H4 (cell line): Measurements from ENCODE around the gene LGR5. TPM values are rescaled to one million over a fixed set of nuclear protein-coding genes. Genes with fewer than 3 reads are reported as not detected.
"Not testable (repeated sequence)": the region's sequence is repeated elsewhere in the genome, so short reads cannot be mapped to it uniquely, and the experiment has no call there.

Source experiments
- DNase-seq: peaks from one replicate; pipeline ENCODE4 v3.0.0-alpha.2; 2015; ENCODE audit warnings: low spot score
- total RNA-seq: library from RNA; depleted of rRNA; stranded (reverse); fragments of >200 nt; shearing (Covaris generic); gene quantifications from 2 replicates; pipeline ENCODE4 v1.2.3, GENCODE V29; 2014

The LGR5 gene
- total RNA-seq, 1 experiment from 2014 or later, result 1.2 TPM

DNA sequence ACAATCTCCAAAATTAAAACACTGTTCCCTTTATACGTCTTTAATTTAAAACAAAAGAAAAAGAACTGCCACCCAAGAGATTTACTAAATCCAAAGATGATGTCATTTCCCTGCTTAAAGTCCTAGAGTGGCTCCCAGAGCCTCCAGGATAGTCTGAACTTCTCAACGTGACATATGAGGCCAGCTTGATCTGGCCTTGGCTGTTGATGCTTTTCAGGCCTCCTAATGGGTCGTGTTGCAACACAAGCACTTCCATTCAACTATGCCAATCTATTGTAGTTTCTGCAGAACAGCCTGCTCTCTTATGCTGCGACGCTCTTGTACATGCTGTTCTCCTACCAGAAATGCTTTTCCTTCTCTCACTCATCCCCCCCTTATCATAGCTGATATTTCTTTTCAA is 35.7 kb downstream of the LGR5 start:
- DNase-seq, result peak; percentile 62

DNA sequence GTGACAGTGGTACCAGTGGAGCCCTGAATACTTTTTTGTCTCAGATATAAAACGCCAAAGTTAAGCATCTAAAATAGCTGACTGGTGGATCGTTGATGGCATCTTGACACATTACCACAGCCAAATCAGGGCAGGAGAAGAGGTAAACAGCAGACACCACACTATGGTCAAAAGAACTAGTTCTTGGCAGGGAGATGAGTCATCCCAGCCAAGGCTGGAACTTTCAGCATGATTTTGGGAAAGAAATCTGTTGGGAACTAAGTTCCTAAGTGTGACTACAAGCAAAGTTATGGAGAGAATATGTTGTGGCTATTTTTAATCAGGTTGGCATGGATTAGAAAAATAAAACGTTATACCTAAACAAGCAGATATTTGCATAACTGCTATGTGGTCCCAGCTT is 36.9 kb downstream of the LGR5 start:
- peak; percentile 88 for DNase-seq

- peak; percentile 29 for DNase-seq
These were observed 38.0 kb downstream of the LGR5 start for GRCh38 chr12:71477609-71478008.

DNA sequence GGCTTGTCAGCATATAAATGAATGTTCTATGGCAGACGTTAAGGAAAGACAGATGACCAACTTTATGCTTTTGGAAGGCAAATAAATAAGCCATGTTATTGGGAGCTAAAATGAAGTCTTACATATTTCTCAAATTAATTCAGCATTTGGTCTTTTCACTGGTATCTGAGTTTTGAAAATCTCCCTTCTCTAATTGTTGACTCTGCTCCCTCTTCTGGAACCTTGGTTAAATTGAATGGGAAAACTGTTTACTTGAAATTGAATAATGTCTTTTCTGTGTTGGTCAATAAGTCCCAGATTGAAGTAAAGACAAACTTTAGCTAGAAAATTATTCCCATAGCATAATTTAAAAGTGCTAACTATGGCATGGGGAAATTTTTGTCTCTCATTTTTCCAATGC is 38.7 kb downstream of the LGR5 start:
- DNase-seq, result no peak

DNA sequence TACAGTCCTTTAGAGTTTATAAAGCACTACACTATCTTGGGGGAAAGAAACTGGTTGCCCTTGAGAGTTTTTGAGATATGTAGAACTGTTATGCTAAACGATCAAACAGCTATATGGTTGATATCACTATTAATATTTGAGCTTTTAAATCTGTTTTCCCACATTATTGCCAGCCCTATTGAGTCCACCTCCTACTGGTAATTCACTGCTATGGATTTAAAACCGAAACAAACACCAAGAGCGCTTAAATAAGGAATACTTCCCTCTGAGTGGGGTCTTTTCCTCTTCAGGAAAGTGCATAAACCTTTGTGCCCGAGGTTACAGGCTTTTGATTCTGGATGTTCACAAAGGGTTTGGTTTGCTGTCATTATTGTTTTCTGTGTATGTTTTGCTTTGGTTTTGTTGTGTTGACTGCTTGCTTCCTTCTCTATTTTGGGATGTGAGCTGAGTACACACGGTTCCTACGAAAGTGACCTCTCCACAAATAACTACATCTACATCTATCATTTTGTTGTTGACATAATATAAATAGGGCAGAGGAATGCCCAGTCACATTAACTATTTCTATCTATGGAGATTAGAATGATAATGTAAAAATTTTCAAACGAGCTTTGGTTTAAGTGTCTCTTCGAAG is 44.8 kb downstream of the LGR5 start:
- no peak for DNase-seq

GRCh38 chr12:71490844-71491243 is 51.2 kb downstream of the LGR5 start:
- not testable (repeated sequence) for DNase-seq

DNA sequence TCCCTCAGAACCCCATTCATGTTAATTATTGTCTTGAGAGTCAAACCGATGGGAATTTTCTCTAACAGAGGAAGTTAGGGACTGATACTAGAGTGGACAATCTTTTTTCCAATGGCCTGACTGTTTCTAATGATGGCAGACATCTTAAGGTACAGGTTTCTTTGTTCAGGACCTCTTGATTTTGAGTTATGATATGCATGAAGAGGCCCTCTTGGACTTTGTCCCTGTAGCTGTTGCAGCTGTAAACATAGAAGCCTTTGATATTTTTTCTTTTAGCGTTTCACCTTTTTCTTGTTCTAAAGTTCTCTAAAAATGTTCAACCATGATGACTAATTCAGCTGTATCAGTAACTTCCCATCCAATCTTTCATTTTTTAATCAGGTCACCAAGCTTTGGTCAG is 53.0 kb downstream of the LGR5 start:
- DNase-seq, result no peak

DNA sequence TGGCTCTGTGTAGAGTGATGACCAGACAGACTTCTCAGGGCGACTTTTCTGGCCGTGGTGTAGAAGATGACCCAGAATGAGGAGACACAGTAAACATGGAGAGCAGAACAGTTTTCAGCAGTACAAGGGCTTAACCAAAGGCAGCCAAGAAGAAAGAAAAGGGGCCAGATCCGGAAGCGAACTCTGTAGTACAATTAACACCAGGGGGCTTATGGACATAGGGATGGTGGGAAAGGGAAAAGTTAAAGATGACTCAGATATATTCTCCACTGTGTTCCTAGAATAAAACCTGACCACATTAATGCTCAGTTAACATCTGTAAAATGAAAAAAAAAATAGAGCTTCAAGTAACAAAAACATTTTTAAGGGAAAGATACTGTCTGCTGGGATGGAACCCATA is 60.2 kb downstream of the LGR5 start:
- no peak for DNase-seq

- DNase-seq, result no peak
These were observed 64.2 kb downstream of the LGR5 start for GRCh38 chr12:71503579-71504391.

- no peak for DNase-seq
These were observed 64.9 kb downstream of the LGR5 start for GRCh38 chr12:71504476-71504875.

- no peak for DNase-seq
These were observed 70.1 kb downstream of the LGR5 start for GRCh38 chr12:71509705-71510104.

GRCh38 chr12:71517145-71517846 is 77.7 kb downstream of the LGR5 start:
- no peak for DNase-seq

DNA sequence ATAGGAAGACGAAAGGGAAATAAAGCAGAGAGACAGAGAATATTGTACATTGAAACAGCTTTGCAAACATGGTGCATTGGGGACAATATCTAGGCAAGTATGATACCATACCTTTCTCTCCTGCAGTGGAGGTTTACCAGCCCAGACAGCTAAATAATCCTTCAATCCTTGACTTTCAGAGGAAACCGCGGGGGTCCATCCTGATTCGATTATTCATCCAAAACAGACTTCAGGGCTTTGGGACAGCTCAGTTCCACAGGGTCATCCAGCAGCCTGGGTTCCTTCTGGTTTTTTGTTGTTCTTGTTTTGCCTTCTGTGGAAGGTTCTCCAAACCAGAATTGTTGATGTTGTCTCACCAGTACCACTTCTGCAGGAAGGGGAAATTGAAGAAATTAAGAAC is 81.5 kb downstream of the LGR5 start:
- no peak for DNase-seq

- DNase-seq, result no peak
These were observed 85.0 kb downstream of the LGR5 start for GRCh38 chr12:71524626-71525025.

DNA sequence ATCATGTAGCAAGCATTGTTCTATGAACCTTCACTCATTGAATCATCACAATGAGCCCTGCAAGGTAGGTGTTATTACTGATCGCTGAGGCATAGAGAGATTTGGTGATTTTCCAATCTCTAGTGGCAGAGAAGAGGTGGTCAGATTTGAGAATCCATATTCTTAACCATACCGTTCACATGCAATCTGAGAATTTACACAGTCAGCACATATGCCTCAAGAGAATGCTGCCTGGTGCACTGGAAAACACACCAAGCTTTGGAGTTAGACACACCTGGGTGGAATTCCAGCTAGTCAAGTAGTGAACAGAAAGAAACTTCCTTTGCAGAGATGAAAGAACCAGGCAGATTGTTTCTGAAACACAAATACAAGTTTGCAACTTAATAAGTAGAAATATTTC is 94.1 kb downstream of the LGR5 start:
- no peak for DNase-seq

DNA sequence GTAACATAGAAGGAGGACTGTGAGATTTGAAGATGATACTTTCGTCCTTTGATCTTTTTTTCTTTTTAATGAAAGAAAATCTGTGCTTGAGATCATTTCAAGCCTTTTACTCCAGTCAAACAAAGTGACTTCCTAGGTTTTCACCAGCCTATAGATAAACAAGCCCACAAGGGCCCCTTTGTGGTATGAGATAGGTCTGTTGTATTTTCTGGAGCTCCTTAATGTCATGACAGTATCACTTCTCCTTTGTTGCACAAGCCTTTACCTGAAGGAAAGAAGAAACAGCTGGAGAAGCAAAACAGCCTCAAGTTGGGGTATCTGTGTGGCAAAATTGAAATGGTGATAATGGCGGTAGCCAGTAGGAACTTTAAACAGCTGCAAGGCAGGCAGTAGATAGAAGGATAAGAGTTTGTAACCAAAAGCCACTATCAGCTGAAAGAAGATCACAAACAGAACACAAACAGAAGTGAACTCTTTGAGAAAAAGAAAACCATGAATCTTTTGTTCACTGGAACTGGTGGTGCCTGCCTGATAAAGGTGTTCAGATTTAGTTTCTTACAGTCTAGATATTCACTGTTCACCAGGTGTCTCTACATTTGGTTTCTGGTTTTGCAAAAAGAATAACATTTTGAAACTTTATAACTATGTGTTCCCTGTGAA is 96.8 kb downstream of the LGR5 start:
- DNase-seq, result no peak

GRCh38 chr12:71536939-71537622 is 97.5 kb downstream of the LGR5 start:
- DNase-seq, result no peak

GRCh38 chr12:71538807-71539206 is 99.2 kb downstream of the LGR5 start:
- DNase-seq, result no peak

DNA sequence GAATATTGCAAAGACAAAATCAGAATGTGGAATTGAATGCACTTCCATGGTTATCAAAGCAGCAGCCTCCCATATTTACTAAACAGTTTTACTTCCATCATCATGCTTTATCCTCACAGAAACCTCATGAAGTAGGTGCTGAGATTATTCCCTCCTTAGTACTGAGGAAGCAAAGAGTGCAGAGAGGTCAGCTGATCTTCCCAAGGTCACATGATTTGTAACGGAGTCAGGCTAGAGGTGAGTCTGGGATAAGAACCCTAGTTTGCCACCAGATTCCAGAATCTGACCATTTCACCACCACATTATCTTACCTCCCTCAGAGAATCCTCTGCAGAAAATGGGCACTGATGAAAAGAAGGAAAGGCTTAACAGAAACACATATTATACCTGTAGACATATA is 102.0 kb downstream of the LGR5 start:
- DNase-seq, result no peak

GRCh38 chr12:71546322-71546861 is 106.8 kb downstream of the LGR5 start:
- DNase-seq, result no peak

- no peak for DNase-seq
These were observed 109.3 kb downstream of the LGR5 start for GRCh38 chr12:71548893-71549292.
